ENCODE measurements around the gene ST6GALNAC2.

Gene ST6GALNAC2

GRCh38 chr17:76553178-76553908, 32.3 kb downstream of the ST6GALNAC2 start:
- DNase-seq: no peak

GRCh38 chr17:76551685-76552084, 34.0 kb downstream of the ST6GALNAC2 start:
- DNase-seq: no peak

- DNase-seq: no peak
Measured at GRCh38 chr17:76550712-76551615, 34.7 kb downstream of the ST6GALNAC2 start.

GRCh38 chr17:76549539-76549938, 36.1 kb downstream of the ST6GALNAC2 start:
- no peak for DNase-seq

GRCh38 chr17:76549215-76549518, 36.5 kb downstream of the ST6GALNAC2 start:
- no peak for DNase-seq

- no peak for DNase-seq
Measured at GRCh38 chr17:76548378-76549214, 37.1 kb downstream of the ST6GALNAC2 start.

- DNase-seq: no peak
Measured at GRCh38 chr17:76547642-76548202, 37.9 kb downstream of the ST6GALNAC2 start.

GRCh38 chr17:76547183-76547641, 38.4 kb downstream of the ST6GALNAC2 start:
- peak; percentile 46 for DNase-seq

GRCh38 chr17:76546556-76547182, 39.0 kb downstream of the ST6GALNAC2 start:
- DNase-seq: peak; percentile 63

- no peak for DNase-seq
Measured at GRCh38 chr17:76545918-76546555, 39.6 kb downstream of the ST6GALNAC2 start.

GRCh38 chr17:76544546-76545365, 40.9 kb downstream of the ST6GALNAC2 start:
- no peak for DNase-seq

- DNase-seq: no peak
Measured at GRCh38 chr17:76543826-76544545, 41.7 kb downstream of the ST6GALNAC2 start.

- no peak for DNase-seq
Measured at GRCh38 chr17:76543482-76543825, 42.2 kb downstream of the ST6GALNAC2 start.

GRCh38 chr17:76542984-76543383, 42.7 kb downstream of the ST6GALNAC2 start:
- DNase-seq: no peak

- DNase-seq: no peak
Measured at GRCh38 chr17:76542566-76542971, 43.1 kb downstream of the ST6GALNAC2 start.

- DNase-seq: no peak
Measured at GRCh38 chr17:76541739-76542454, 43.8 kb downstream of the ST6GALNAC2 start.

- DNase-seq: peak; percentile 82
Measured at GRCh38 chr17:76540381-76541300, 45.0 kb downstream of the ST6GALNAC2 start.

GRCh38 chr17:76539631-76540271, 45.9 kb downstream of the ST6GALNAC2 start, which contains the start of gene PRCD:
PRCD (plus strand) TSS chr17:76540044; CDS start chr17:76540142, 98 bp downstream.
- DNase-seq: no peak

Measured in T1000 (cell line).